ENCODE results near the gene GCAT.
A peak's percentile ranks its signal among the peaks of the same experiment; 100 is the strongest.

GCAT gene

GRCh38 chr22:37807410-37808293 is at the start of gene GCAT:
Gene GCAT, plus strand, starts transcription at chr22:37807934. Its CDS starts 34 bp downstream, at chr22:37807968.
- peak; percentile 98 for DNase-seq

- no peak for DNase-seq
Measured at GRCh38 chr22:37758694-37759093, 49.0 kb upstream of the GCAT start.

GRCh38 chr22:37759281-37759680 is 48.5 kb upstream of the GCAT start:
- DNase-seq = no peak

GRCh38 chr22:37760152-37760551 is 47.6 kb upstream of the GCAT start:
- DNase-seq = no peak

- peak; percentile 46 for DNase-seq
Measured at GRCh38 chr22:37762389-37762836, 45.3 kb upstream of the GCAT start.

- DNase-seq = no peak
Measured at GRCh38 chr22:37763012-37763411, 44.7 kb upstream of the GCAT start.

- DNase-seq = no peak
Measured at GRCh38 chr22:37763652-37764051, 44.1 kb upstream of the GCAT start.

- no peak for DNase-seq
Measured at GRCh38 chr22:37764622-37765021, 43.1 kb upstream of the GCAT start.

GRCh38 chr22:37765498-37765897 is 42.2 kb upstream of the GCAT start:
- DNase-seq = no peak

GRCh38 chr22:37765953-37766576 is 41.7 kb upstream of the GCAT start:
- no peak for DNase-seq

GRCh38 chr22:37768273-37768672 is 39.5 kb upstream of the GCAT start:
- no peak for DNase-seq

- no peak for DNase-seq
Measured at GRCh38 chr22:37769056-37769455, 38.7 kb upstream of the GCAT start.

GRCh38 chr22:37771081-37771480 is 36.7 kb upstream of the GCAT start:
- no peak for DNase-seq

GRCh38 chr22:37771702-37772427 is 35.9 kb upstream of the GCAT start:
- DNase-seq = no peak

GRCh38 chr22:37774728-37775127 is 33.0 kb upstream of the GCAT start:
- DNase-seq = no peak

- DNase-seq = peak; percentile 70
Measured at GRCh38 chr22:37775785-37776638, 31.7 kb upstream of the GCAT start.

- DNase-seq = no peak
Measured at GRCh38 chr22:37776639-37777005, 31.1 kb upstream of the GCAT start.

- DNase-seq = peak; percentile 85
Measured at GRCh38 chr22:37777122-37777687, 30.5 kb upstream of the GCAT start.

GRCh38 chr22:37778370-37779009 is 29.2 kb upstream of the GCAT start:
- DNase-seq = no peak

- no peak for DNase-seq
Measured at GRCh38 chr22:37781434-37782059, 26.2 kb upstream of the GCAT start.

All from EL (cell line).